CD4-positive, alpha-beta T cell treated with Interleukin-15 for 1 hour (primary cell): ENCODE data around the gene SLC24A4.

Experiments
- DNase-seq: peaks from one replicate; pipeline ENCODE4 v3.0.0-alpha.2; 2020

The SLC24A4 gene

GRCh38 chr14:92323011-92323915 is at the start of gene SLC24A4:
Gene SLC24A4 (plus strand): TSS chr14:92323165. CDS start chr14:92323831, 666 bp downstream.
- DNase-seq = no peak

GRCh38 chr14:92273166-92273565 is 49.8 kb upstream of the SLC24A4 start:
- no peak for DNase-seq

- DNase-seq = no peak
Observed at GRCh38 chr14:92274055-92274454, 48.9 kb upstream of the SLC24A4 start.

GRCh38 chr14:92276074-92276473 is 46.9 kb upstream of the SLC24A4 start:
- no peak for DNase-seq

GRCh38 chr14:92277031-92277430 is 45.9 kb upstream of the SLC24A4 start:
- no peak for DNase-seq

- DNase-seq = no peak
Observed at GRCh38 chr14:92280554-92281262, 42.3 kb upstream of the SLC24A4 start.

GRCh38 chr14:92282669-92283068 is 40.3 kb upstream of the SLC24A4 start:
- no peak for DNase-seq

GRCh38 chr14:92285311-92285710 is 37.7 kb upstream of the SLC24A4 start:
- no peak for DNase-seq

GRCh38 chr14:92287987-92288386 is 35.0 kb upstream of the SLC24A4 start:
- no peak for DNase-seq

GRCh38 chr14:92288994-92289660 is 33.8 kb upstream of the SLC24A4 start:
- DNase-seq = no peak

- DNase-seq = no peak
Observed at GRCh38 chr14:92292673-92293072, 30.3 kb upstream of the SLC24A4 start.

- no peak for DNase-seq
Observed at GRCh38 chr14:92294506-92294905, 28.5 kb upstream of the SLC24A4 start.

GRCh38 chr14:92297818-92298595 is 25.0 kb upstream of the SLC24A4 start:
- DNase-seq = no peak

GRCh38 chr14:92302481-92302880 is 20.5 kb upstream of the SLC24A4 start:
- DNase-seq = no peak

GRCh38 chr14:92308716-92309115 is 14.2 kb upstream of the SLC24A4 start:
- DNase-seq = no peak

GRCh38 chr14:92309968-92310530 is 12.9 kb upstream of the SLC24A4 start:
- no peak for DNase-seq

GRCh38 chr14:92310776-92311375 is 12.1 kb upstream of the SLC24A4 start:
- DNase-seq = no peak

- no peak for DNase-seq
Observed at GRCh38 chr14:92314182-92314581, 8.8 kb upstream of the SLC24A4 start.

GRCh38 chr14:92315050-92315805 is 7.7 kb upstream of the SLC24A4 start:
- no peak for DNase-seq

GRCh38 chr14:92316176-92316575 is 6.8 kb upstream of the SLC24A4 start:
- DNase-seq = no peak

- no peak for DNase-seq
Observed at GRCh38 chr14:92316937-92317336, 6.0 kb upstream of the SLC24A4 start.
